Fibroblast of skin of left biceps (primary cell): ENCODE results near the gene ATF5.

ENCODE experiments used
- DNase-seq, 2 experiments: peaks; one replicate each; pipeline ENCODE4 v3.0.0-alpha.2; 2013; ENCODE audit warnings: low read depth in 2 of 2

The ATF5 gene

GRCh38 chr19:49976496-49976895 is 47.5 kb downstream of the ATF5 start:
- DNase-seq: no peak

GRCh38 chr19:49977076-49977475 is 48.1 kb downstream of the ATF5 start:
- no peak for DNase-seq

GRCh38 chr19:49977881-49978280 is 48.9 kb downstream of the ATF5 start:
- DNase-seq: no peak

- DNase-seq: no peak
Measured at GRCh38 chr19:49978324-49978723, 49.3 kb downstream of the ATF5 start.

GRCh38 chr19:49981603-49982593 is 52.9 kb downstream of the ATF5 start:
- DNase-seq: no peak
